Measurements from ENCODE around the gene CD96. TPM values are rescaled to one million over a fixed set of nuclear protein-coding genes. Genes with fewer than 3 reads are reported as not detected.

Gene CD96
- total RNA-seq, 1 experiment from 2014 or later, result not detected

DNA sequence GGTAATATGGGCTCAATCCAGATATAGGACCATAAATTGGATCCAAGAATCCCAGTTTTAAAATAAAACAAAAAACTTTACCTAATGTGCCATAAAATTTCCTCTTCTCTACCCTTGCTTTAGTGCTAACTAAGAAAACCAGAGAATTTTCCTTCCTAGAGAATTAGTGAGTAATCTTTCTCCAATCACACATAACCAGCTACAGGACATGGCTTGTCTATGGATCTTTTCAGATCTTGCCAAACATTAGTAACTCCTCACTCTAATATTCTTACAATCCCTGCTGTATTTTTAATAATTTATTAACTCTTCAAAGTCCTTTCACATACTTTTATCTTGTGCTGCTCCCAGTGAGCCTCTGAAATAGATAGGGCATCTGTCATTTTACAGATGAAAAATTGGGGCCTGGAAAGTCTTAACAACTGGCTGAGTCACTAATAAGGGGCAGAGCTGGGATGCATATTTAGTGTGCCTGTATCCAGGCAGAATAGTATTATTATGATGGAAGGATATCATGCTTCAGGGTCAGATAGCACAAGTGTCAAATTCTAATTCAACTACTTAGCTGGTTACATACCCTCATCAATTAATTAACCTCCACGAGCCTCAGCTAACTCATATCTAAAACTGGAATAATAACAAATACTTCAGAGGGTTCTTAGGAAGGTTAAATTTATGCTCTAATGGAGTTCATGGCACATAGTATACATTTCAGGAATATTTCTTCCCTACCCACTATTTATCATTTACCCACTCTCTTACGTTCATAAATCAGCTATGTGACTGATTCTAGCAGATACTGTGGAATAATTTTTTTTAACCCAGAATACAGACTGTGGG, 47.5 kb downstream of the CD96 start:
- Mint-ChIP-seq H3K4me1 (no peaks in the 10 kb centered on the region), H3K4me3 (no peak overlapping the region), H3K9me3 (peaks cover 11% of the 10 kb centered on the region in 2 experiments; a peak in 4 of 5 replicates), H3K27ac (no peak overlapping the region), H3K36me3 (ENCODE audit: insufficient read depth in 1 of 3, low read depth in 3 of 3) (peaks cover 0 to 4% (median 0%) of the 10 kb centered on the region in 3 experiments; a peak in 2 of 7 replicates), H3K27me3 (ENCODE audit: low read depth) (no peaks in the 10 kb centered on the region)
- Histone ChIP-seq H2BK15ac (ENCODE audit: low read depth, low read length) (no peak overlapping the region), H3T11ph (ENCODE audit: low read length) (no peak overlapping the region), H3K79me1 (ENCODE audit: insufficient read depth, low read depth, low read length, poor library complexity, severe bottlenecking) (no peaks in the 10 kb centered on the region), H3K9me3 (ENCODE audit: control insufficient read depth, low read depth, low read length) (no peaks in the 10 kb centered on the region), H3K18ac (ENCODE audit: insufficient read length, low read depth, low read length) (no peak overlapping the region), H3K56ac (ENCODE audit: insufficient read length, low read depth, low read length) (no peak overlapping the region), H3K4ac (ENCODE audit: low read depth, low read length) (no peak overlapping the region), H3K9ac (ENCODE audit: extremely low read depth, insufficient read length, low read length) (no peak overlapping the region), H3K23ac (ENCODE audit: insufficient read length, low read depth, low read length) (no peak overlapping the region), H2AK5ac (ENCODE audit: insufficient read length, low read length) (no peak overlapping the region), H2BK120ac (ENCODE audit: low read depth, low read length, poor library complexity, severe bottlenecking) (no peak overlapping the region), H2BK12ac (ENCODE audit: insufficient read length, low read depth, low read length) (no peak overlapping the region), H3K27ac (ENCODE audit: insufficient read length, low read depth, low read length) (no peak overlapping the region), H3K4me2 (ENCODE audit: insufficient read depth, insufficient read length, low read length) (no peak overlapping the region), H3K23me2 (ENCODE audit: insufficient read length, low read depth, low read length, poor library complexity, severe bottlenecking) (no peaks in the 10 kb centered on the region), H4K20me1 (ENCODE audit: control insufficient read depth, insufficient read depth, insufficient read length) (no peaks in the 10 kb centered on the region), H3K79me2 (ENCODE audit: insufficient read depth, low read length) (no peaks in the 10 kb centered on the region), H3K4me1 (ENCODE audit: insufficient read depth, low read length) (no peaks in the 10 kb centered on the region), H2BK20ac (ENCODE audit: low read depth, low read length, poor library complexity, severe bottlenecking) (no peak overlapping the region), H2BK5ac (ENCODE audit: insufficient read length, low read length) (no peak overlapping the region), H2AFZ (ENCODE audit: low read length) (no peak overlapping the region), H4K8ac (replicated peaks; ENCODE audit: insufficient read length, low read depth, low read length) (no peak overlapping the region), H4K5ac (ENCODE audit: insufficient read length, low read depth, low read length) (no peak overlapping the region), H3K27me3 (ENCODE audit: insufficient read depth, low read length) (no peaks in the 10 kb centered on the region), H4K91ac (ENCODE audit: insufficient read length, low read depth, low read length) (no peak overlapping the region), H3K14ac (ENCODE audit: insufficient read depth, low read length) (no peak overlapping the region)
- TF ChIP-seq, protein P1, sequence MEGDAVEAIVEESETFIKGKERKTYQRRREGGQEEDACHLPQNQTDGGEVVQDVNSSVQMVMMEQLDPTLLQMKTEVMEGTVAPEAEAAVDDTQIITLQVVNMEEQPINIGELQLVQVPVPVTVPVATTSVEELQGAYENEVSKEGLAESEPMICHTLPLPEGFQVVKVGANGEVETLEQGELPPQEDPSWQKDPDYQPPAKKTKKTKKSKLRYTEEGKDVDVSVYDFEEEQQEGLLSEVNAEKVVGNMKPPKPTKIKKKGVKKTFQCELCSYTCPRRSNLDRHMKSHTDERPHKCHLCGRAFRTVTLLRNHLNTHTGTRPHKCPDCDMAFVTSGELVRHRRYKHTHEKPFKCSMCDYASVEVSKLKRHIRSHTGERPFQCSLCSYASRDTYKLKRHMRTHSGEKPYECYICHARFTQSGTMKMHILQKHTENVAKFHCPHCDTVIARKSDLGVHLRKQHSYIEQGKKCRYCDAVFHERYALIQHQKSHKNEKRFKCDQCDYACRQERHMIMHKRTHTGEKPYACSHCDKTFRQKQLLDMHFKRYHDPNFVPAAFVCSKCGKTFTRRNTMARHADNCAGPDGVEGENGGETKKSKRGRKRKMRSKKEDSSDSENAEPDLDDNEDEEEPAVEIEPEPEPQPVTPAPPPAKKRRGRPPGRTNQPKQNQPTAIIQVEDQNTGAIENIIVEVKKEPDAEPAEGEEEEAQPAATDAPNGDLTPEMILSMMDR (conservative IDR thresholded peaks at IDR 0.05), result no peak
- WGBS (ENCODE audit: extremely low coverage, insufficient read length, low lambda C conversion rate), result no CpG with 5 or more reads among the region's 2 CpGs
- no peak for DNase-seq
